AG10803 (cell line): ENCODE results near the gene AKT3.
"Not testable (repeated sequence)": the region's sequence is repeated elsewhere in the genome, so short reads cannot be mapped to it uniquely, and the experiment has no call there.

Experiments
- DNase-seq: peaks from one replicate; pipeline ENCODE4 v3.0.0; 2010; ENCODE audit warnings: low read depth
- H3K4me3 ChIP-seq: 2 replicates; pipeline ENCODE4 v1.5.1; 2011; ENCODE audit warnings: mild to moderate bottlenecking, low read length, control low read depth
- TF ChIP-seq, protein P1 (sequence below): conservative IDR thresholded peaks from 2 replicates; pipeline ENCODE4 v1.5.1; 2011; ENCODE audit warnings: mild to moderate bottlenecking, low read length, control low read depth, inconsistent platforms

The AKT3 gene

DNA sequence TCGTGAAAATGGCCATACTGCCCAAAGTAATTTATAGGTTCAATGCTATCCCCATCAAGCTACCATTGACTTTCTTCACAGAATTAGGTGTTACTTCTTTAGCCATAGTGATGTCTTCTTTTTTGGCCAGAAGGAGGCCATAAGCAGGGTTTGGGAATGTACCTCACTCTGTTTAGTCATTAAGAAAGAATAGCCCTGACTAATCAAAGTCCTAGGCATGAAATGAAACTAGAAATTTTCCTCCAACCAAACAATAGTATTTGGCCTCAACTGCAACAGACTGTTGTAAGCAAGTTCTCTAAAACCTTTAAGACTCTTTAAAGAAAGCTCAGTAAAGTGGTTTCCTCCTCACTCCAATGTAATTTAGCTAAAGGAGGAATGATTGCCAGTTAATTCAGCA is 163.9 kb downstream of the AKT3 start:
- H3K4me3 ChIP-seq, result no peak overlapping the region
- TF ChIP-seq, protein P1, sequence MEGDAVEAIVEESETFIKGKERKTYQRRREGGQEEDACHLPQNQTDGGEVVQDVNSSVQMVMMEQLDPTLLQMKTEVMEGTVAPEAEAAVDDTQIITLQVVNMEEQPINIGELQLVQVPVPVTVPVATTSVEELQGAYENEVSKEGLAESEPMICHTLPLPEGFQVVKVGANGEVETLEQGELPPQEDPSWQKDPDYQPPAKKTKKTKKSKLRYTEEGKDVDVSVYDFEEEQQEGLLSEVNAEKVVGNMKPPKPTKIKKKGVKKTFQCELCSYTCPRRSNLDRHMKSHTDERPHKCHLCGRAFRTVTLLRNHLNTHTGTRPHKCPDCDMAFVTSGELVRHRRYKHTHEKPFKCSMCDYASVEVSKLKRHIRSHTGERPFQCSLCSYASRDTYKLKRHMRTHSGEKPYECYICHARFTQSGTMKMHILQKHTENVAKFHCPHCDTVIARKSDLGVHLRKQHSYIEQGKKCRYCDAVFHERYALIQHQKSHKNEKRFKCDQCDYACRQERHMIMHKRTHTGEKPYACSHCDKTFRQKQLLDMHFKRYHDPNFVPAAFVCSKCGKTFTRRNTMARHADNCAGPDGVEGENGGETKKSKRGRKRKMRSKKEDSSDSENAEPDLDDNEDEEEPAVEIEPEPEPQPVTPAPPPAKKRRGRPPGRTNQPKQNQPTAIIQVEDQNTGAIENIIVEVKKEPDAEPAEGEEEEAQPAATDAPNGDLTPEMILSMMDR, result no peak
- no peak for DNase-seq

DNA sequence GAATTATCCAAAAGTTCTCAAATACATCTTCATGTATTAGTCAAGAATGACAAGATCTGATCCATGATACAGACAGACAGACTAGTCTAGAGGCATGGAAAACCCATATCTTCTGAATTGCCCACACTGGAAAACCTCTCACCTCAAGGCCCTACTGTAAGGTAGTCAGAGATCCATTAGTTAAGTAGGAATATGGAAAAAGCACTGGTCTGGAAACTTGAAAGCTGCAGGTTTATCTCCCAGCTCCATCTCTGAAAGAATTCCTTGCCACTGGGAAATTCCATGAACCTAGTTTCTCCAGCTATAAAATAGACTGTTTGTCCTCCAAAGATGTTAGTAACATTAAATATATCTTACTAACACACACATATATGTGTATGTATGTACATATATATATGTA is 169.2 kb downstream of the AKT3 start:
- DNase-seq, result no peak
- TF ChIP-seq, protein P1, result no peak

GRCh38 chr1:243672539-243673074 is 177.4 kb downstream of the AKT3 start:
- TF ChIP-seq, protein P1, result no peak
- H3K4me3 ChIP-seq, result no peak overlapping the region
- peak; percentile 57 for DNase-seq

More for the DNA sequence above, 169.2 kb downstream of the AKT3 start:
- no peak overlapping the region for H3K4me3 ChIP-seq

DNA sequence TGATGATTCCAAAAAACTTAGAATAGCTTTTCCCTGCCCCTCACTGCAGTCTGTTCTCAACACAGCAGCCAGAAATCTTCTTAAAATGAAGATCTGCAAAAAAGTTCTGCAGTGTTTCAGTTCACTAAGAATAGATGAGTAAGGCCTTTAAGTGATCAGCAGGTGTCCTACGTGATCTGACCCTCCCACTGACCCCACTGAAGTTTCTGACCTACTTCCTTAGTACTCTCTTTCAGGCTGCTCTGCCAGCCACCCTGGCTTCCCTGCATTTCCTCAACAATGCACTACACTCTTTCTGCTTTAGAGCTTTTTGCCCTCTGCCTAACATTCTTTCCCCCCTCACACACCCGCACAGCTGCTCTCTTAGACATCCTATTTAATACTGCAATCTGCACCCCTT is 182.5 kb downstream of the AKT3 start:
- no peak overlapping the region for H3K4me3 ChIP-seq
- DNase-seq, result no peak
- TF ChIP-seq, protein P1, result no peak

GRCh38 chr1:243667133-243667532 is 182.9 kb downstream of the AKT3 start:
- TF ChIP-seq, protein P1, result no peak
- DNase-seq, result no peak
- H3K4me3 ChIP-seq, result no peak overlapping the region

DNA sequence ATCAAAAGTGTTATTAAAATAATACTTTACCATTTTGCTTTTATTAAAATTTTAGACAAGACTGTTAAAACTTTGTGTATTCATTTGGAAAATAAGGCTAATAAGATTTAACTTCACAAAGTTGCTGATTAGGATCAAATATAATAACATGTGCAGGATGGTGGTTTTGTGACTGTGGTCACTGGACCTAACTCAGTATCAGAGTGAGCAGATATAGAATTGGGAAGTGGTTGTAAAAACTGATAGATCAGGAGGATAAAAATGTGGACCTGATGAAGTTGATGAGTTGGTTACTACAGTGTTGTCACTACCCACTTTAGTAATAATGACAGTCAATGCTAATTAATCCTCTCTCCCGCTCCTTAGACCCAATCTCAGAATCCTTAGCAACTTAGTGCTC is 186.4 kb downstream of the AKT3 start:
- no peak overlapping the region for H3K4me3 ChIP-seq
- DNase-seq, result no peak
- TF ChIP-seq, protein P1, result no peak

DNA sequence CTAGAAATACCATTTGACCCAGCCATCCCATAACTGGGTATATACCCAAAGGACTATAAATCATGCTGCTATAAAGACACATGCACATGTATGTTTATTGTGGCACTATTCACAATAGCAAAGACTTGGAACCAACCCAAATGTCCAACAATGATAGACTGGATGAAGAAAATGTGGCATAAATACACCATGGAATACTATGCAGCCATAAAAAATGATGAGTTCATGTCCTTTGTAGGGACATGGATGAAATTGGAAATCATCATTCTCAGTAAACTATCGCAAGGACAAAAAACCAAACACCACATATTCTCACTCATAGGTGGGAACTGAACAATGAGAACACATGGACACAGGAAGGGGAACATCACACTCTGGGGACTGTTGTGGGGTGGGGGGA is 187.9 kb downstream of the AKT3 start:
- H3K4me3 ChIP-seq, result not testable (repeated sequence)

More for the DNA sequence above, 187.9 kb downstream of the AKT3 start:
- DNase-seq, result not testable (repeated sequence)
